NCI-H2029 (cell line): ENCODE results near the gene HECTD1.
A peak's percentile ranks its signal among the peaks of the same experiment; 100 is the strongest.
"Not testable (repeated sequence)": the region's sequence is repeated elsewhere in the genome, so short reads cannot be mapped to it uniquely, and the experiment has no call there.

Experiments used
- DNase-seq: peaks from one replicate; lab custom pipeline; 2025; lab: John Stamatoyannopoulos, UW

The HECTD1 gene

DNA sequence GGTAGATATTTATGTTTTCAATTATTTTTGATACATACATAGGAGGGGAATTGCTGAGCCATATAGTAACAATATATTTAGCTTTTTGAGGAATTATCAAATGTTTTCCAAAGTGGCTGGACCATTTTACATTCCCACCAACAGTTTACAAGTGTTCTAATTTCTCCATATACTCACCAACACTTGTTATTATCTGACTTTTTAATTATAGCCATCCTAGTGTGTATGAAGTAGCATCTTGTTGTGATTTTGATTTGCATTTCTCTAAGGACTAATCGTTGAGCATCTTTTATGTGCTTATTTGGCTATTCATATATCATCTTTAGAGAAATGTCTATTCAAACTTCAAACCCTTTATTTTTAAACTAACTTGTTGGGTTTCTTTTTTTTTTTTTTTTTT lies 17.2 kb upstream of the HECTD1 start:
- DNase-seq, result no peak

DNA sequence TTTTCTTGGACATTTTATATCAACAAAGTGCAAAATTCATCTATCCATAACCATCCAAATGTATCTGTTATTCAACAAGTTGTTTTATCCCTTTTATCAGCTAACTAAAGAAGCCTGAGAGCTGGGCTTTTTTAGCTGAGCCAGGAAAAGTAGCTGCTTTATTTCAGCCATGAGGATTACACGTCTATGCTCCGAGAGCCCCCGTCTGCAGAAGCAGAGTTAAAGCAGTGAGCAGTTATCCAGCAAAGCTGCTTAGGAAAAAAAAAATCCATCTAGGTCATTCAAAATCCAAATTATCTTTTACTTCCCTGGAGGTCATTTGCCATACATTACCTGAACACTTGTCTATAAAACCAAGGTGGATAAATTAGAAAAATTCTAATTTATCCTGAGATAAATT lies 15.7 kb upstream of the HECTD1 start:
- DNase-seq, result no peak

DNA sequence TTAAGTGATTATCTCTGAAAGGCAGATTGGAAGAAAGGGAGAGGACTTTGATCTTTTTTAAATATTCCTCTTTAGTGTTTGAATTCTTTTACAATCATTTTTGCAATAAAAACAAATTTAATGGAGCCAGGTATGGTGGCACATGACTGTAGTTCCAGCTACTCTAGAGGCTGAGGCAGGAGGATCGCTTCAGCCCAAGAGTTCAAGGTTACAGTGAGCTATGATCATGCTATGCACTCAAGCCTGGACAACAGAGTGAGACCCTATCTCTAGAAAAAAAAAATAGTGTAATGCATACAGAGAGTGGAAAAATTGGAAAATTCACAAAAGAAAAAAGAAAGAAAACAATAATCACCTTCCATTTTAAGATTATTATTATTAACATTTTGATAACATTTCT lies 15.2 kb upstream of the HECTD1 start:
- no peak for DNase-seq

DNA sequence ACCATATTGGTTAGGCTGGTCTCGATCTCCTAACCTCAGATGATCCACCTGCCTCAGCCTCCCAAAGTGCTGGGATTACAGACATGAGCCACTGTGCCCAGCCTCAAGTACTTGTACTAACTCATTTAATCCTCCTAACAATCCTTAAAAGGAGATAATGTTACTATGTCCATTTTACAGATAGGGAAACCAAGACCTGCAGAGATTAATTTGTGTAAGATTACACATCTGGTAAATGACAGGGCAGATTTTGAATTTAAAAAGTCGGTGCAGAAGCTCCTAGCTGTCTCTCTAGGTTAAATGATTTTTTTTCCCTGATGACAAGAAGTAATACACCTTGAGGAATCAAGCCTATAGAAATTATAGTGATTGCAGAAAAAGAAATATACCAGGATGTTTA lies 13.7 kb upstream of the HECTD1 start:
- DNase-seq, result no peak

DNA sequence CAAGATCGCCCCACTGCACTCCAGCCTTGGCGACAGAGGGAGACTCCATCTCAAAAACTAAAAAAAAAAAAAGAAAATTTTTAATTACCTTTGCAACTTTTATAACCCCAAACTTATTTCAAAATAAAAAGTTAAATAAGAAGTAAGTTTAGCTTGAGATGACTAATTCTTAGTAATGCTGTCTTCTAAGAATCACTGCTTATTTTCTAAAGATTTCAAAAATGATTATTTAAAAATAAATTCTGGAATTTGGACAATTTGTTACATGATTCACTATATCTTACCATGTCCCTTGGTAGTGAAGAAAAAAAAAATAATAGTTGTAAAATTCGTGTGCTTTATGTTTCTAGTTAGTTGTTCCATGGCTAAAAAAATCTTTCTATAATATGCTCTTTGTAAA lies 11.6 kb upstream of the HECTD1 start:
- DNase-seq, result no peak

DNA sequence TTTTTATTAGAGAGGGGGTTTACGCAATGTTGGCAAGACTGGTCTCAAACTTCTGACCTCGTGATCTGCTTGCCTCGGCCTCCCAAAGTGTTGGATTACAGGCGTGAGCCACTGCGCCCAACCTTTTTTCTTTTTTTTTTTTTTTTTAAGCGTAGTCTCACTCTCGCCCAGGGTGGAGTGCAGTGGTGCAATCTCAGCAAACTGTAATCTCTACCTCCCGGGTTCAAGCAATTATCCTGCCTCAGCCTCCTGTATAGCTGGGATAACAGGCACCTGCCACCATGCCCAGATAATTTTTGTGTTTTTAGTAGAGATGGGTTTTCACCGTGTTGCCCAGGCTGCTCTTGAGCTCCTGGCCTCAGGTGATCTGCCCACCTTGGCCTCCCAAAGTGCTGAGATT lies 8.8 kb upstream of the HECTD1 start:
- no peak for DNase-seq

DNA sequence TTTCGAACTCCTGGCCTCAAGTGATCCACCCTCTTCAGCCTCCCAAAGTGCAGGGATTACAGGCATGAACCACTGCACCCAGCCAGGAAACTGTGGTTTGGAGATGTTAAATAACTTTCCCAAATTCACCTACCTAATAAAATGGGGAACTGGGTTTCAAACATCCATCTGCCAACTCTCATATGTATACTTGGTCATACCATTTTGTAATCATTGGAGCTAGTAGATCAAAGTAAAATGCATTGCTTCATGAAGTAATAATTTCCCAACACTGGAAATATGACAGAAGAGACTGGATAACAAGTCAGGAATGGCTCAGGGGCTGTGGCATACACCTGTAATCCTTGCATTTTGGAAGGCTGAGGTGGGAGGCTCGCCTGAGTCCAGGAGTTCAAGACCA lies 5.3 kb upstream of the HECTD1 start:
- DNase-seq, result no peak

DNA sequence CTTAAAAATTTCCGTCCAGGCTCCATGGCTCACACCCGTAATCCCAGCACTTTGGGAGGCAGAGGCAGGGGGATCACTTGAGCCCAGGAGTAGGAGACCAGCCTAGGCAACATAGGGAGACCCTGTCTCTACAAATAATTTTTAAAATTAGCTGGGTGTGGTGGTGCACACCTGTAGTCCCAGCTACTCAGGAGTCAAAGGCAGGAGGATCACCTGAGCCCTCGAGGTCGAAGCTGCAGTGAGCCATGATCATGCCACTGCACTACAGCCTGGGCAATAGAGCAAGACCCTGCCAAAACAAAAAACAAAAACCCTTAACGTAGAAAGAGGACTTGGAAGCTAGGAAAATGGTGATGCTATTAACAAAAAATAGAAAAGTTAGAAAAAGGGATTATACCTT lies 2.0 kb upstream of the HECTD1 start:
- DNase-seq, result no peak

DNA sequence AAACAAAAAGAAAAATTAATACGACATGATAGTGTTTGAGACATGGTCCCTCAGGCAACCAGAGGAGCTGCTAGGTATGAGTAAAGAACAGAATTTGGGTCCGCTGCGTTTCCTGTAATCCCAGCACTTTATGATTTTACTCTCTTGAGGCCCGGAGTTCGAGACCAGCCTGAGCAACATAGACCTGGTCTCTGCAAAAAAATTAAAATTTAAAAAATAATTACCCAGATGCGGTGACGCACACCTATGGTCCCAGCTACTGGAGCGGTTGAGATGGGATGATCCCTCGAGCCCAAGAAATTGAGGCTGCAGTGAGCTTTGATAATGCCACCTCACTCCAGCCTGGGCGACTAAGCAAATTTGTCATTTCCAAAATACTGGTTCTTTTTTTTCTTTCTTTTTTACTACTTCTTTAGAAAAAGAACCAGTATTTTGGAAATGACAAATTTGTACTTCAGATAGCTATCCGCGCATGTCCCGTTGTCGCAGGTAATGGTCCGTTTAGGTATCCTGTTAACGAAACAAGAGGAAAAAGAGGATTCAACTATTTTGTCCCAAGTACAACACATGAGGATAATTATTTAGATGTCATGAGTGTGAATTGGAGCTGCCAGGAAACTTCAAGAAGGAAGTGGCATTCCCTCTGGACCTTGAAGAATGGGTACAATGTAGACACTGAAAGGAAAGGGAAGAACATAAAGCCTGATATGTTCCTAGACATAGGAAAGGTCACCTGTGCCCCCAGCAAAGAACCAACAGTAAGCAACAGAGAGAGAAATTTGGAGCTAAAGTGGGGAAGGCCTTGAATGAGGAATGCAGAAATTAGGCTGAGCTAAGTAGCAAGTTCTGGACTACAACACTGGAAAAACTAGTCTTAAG lies 1.2 kb upstream of the HECTD1 start:
- no peak for DNase-seq

DNA sequence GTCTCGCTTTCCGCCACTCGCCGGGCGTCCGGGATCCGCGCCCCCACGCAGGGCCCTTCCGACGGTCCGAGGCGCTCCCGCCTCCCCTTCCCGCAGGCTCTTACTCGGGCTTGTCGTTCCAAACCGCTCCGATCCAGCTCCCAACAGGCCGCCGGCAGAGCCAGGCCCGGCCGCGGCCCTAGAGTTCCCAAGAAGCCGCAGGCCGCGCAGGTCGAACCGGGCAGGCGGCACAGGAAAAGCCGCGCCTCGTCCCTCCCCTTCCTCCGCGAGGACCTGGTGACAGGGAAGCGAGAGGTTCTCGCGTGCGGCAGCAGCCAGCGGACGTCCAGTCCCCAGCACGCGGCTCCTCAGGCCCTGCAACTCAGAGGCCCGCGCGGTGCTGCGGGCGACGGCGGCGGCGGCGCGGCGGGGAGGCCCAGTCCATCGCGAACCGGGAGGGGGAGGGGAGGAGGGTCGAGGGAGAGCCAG lies 272 bp downstream of the HECTD1 start:
- no peak for DNase-seq

DNA sequence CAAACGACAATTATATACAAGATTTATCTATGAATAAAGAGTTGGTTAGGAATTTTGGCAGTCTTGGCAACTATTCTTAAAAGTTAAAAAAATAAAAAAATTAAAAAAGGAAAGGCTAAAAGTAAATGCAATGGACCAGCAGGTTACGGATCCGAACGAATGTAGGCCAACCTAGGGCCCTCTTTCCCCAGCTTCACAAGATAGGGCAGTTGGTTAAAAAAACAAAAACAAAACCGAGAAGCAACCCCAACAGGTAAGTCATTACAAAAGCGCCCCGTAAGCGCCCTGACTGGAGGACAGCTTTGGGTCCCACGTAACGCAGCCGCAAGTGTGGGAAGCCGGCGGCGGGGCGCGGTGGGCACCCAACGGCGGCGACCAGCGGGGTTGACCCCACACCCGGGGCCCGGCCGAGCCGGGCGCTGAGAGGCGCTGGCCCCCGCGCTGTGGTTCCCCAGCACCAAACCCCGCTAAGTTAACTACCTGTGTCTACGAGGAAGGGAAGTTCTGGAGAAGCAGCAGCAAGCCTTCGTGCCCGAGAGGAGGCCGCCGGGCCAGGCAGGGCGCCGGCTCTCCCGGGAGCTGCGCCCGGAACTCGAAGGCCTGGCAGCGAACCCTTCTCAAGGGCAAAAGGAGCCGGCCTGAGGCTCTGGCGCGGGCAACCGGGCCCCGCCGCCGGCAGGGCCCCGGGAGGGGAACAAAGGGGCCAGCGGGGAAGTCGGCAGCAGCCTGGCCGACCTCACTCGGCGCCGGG lies 882 bp downstream of the HECTD1 start:
- DNase-seq, result peak; percentile 78

DNA sequence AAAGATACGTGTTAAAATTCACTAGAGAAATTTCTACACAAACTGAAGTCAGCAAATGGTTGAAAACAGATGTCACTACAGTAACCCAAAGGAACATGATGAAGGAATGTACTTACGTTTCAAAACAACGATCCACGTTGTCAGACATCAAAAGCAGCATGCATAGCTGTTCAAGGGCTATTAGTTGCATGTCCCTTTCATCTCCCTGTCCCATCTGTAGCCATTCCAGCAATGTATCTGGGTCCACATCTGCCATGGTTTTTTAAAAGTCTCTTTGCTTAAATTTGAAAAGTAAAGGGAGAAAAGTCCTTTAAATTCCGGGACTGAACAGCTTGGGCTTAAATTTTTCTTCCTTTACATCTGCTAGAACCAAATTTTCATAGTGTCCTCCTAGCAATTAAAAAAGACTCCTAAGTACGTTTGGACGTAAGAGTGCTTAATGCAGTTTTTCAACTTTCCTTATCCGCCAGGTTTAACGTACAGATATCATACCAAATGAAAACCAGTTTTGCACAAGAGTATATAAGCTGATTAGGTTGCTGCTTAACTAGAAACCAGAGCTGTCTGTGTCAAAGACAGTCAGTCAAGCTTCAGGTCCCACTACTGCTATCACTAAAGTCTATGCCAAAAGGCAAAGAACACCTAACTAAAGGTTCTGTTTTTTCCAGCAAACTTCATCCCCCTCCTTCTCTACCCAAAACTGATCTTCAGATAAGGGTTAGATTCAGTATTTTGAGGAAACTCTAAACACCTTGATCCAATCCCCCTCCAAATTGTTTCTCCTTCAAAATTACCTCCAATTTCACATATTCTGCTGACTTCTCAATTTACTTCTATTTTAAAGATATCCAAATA lies 1.7 kb downstream of the HECTD1 start:
- DNase-seq, result peak; percentile 55

DNA sequence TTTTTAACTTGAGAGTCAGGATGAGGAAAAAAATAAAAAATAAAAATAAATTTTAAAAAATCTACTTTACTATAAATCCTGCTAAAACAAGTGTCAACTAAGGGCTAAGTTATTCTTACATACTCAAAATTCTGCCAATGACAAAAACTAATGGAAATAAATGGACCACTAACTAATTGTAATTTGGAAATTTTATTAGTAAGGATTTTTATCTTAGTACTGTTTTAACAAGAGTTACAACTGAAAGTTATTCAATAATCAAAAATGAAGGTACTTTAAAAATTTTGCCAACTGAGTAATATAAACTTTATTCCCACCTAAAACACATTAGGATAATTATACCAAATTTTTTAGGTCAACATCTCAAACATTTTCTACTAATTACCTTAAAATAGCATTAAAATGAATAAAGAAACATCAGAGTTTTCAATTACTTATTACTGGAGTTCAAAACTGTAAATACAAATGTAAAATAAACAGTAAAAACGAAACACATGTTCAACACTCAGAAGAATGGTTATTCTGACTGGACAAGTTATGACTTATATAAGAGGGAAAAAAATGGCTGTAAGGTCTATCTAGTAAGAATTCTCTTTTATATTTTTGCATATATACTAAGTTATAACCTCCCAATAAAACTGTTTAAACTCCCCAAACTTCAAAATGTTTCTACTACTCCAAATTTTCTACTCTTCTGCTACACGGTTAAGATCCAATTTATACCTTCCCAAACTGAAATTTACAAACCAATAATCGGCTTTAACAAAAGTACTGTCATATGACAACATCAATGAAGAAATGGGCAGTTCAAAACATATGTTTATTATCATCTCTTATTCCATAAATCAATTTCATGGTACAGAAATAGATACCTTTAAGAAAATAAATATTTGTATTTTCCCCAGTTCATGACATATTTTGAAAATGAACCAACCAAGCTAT lies 2.7 kb downstream of the HECTD1 start:
- DNase-seq, result no peak

DNA sequence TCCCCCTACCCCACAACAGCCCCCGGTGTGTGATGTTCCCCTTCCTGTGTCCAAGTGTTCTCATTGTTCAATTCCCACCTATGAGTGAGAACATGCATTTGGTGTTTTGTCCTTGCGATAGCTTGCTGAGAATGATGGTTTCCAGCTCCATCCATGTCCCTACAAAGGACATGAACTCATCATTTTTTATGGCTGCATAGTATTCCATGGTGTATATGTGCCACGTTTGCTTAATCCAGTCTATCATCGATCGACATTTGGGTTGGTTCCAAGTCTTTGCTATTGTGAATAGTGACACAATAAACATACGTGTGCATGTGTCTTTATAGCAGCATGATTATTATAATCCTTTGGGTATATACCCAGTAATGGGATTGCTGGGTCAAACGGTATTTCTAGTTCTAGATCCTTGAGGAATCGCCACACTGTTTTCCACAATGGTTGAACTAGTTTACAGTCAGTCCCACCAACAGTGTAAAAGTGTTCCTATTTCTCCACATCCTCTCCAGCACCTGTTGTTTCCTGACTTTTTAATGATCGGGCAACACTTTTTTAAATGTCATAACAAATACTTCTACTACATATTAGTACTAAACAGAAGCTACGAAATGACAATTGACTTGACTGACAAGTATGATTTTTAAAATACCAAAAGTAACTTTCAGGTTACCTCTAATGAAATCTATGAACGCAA lies 3.5 kb downstream of the HECTD1 start:
- DNase-seq, result not testable (repeated sequence)

DNA sequence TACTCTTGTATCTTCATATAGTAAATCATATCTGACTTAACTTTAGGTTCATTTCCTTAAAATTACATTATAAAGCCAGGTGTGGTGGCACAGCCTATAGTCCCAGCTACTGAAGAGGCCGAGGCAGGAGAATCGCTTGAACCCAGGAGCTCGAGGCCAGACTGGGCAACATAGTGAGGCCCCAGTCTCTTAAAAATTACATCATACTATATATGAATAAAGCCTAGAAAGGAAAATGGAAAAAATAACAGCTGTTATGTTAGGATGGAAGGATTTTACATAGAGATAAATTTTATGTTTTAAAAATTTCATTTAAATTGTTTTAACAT lies 4.2 kb downstream of the HECTD1 start:
- DNase-seq, result no peak

DNA sequence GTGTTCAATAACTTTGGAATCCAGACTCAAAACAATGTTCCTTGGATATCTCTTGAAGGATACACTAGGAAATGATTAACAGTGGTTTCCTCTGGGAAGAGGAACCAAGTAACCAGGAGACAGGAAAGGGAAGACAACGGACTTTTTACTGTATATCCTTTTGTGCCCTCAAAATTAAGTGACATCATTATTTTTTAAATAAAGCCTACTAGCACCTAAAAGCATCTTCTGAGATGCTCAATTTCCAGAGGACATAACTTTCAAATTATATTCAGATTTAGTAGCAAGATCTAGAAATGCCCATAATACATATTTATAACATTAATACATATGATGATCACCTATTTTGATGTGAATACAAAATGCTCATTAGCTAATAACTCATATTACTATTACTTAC lies 6.5 kb downstream of the HECTD1 start:
- DNase-seq, result no peak

DNA sequence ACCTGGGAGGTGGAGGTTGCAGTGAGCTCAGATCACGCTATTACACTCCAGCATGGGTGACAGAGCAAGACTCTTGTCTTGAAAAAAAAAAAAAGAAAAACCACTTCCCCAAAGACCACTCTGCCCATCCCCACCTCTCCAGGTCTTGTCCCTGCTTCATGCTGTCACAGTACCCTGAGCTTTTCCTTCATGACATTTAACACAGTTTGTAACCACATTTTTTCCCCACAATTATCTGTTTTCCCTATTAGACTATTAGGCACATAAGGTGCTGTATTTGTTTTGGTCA lies 6.9 kb downstream of the HECTD1 start:
- no peak for DNase-seq

DNA sequence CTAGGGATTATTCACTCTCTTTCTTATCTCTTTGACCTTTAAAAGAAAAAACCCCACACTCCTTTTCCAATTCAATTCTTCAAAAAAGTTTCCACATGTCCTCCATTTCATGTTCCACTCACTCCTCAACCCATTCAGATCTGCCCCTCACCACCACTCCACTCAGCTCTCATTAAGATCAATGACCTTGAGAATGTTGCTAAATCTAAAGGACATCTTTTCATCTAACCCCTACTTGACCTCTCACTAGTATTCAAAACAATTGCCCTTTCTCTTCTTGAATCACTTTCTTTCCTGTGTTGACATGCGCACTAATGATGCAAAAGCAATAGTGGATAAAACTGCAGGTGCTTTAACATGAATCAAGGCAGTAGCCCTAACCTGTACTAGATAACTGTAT lies 9.9 kb downstream of the HECTD1 start:
- DNase-seq, result no peak

DNA sequence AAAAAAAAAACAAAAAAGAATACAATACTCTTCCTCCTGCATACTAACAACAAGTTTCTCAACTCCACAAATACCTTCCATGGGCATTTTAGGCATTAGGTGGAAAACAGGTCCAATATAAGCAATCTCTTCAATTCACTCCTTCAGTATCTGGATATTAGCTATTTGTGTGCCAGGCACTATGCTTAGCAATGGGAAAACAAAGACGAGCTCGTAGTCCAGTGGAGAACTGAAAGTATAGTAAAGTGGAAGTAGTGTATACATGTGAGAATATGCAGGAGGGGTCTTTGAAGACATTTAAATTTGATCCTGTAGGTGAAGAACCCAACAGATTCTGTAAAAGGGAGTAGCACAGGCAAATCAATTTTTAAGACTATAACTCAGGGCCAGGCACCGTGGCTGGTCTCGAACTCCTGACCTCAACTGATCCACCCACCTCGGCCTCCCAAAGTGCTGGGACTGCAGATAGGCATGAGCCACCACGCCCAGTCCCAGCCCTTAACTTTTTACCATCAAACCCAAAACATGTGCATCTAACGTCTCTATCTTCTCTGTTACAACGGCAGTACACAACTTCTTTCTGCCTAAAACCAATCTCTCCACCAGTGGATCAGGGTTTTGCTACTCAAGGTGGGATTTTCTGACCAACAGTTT lies 10.6 kb downstream of the HECTD1 start:
- DNase-seq, result no peak

DNA sequence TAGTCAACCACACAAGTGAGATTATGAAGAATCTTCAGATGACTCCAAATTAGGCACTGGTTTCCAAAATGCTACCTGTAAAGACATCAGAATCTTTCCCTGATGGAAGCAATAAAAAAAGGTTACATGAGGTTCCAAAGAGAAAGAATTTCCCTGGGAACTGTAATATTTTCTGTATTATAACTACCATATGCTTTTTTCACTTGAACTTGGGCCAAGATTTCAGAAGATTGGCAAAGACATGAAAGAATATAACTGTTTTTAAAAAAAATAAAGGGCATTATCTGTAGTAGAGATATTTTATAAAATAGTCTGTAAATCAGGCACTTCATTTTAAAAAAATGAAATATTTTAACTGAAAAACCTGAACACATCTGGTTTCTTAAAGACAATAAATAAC lies 12.9 kb downstream of the HECTD1 start:
- no peak for DNase-seq

DNA sequence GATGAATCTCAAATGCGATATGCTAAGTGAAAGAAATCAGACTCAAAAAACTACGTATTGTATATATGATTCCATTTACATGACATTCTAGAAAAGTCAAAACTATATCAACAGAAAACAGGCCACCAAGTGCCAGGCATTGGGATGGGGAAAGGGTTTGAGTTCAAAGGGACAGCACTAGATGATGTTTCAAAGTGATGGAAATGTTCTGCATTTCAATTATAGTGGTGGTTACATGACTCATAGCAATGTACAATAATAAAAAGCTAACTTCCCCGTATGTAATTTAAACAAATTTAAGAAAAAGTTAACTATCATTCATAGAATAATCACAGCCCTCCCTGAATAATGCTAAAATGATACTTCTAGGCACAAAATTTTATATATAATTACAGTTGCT lies 13.5 kb downstream of the HECTD1 start:
- no peak for DNase-seq
